HCT116 (cell line): ENCODE measurements around the gene STK32C. TPM values are rescaled to one million over a fixed set of nuclear protein-coding genes. Genes with fewer than 3 reads are reported as not detected.

ENCODE experiments used
- ATAC-seq: fragments of 200-7000 bp; cut with Tn5 transposase; 2 replicates; pipeline ENCODE4 v1.9.1; 2020; ENCODE audit warnings: mild to moderate bottlenecking, moderate library complexity
- BruUV-seq: library from RNA; stranded (reverse); fragments of 400-500 nt; replicated peaks from 2 replicates; lab custom pipeline; 2021; lab: Mats Ljungman, UMichigan
- CTCF ChIA-PET: fragments of 300-600 bp; sonication (Branson Sonifier 250); formaldehyde crosslinking; loops from one replicate; lab custom pipeline; 2021; ENCODE audit warnings: antibody characterized with exemption; lab: Charles Lee
- POLR2A ChIA-PET: fragments of 300-600, 350-600 bp; sonication (Branson Sonifier 250); formaldehyde crosslinking; loops from one replicate; lab custom pipeline; 2021; ENCODE audit warnings: antibody characterized with exemption; lab: Charles Lee
- RAD21 ChIA-PET, 2 experiments: fragments of 300-600 bp; sonication (Branson Sonifier 250); formaldehyde crosslinking; loops; one replicate each; lab custom pipeline; 2023; ENCODE audit warnings: low total read pairs in 2 of 2; ENCODE audit not compliant: uncharacterized antibody in 2 of 2, unreplicated experiment in 2 of 2, low non-redundant PET in 1 of 2; lab: Charles Lee
- DNase-seq: peaks from one replicate; pipeline ENCODE4 v3.0.0-alpha.2; 2010; ENCODE audit warnings: low read depth, low spot score
- H2AFZ ChIP-seq: fragments of 200-600 bp; shearing (Covaris generic), sonication (generic); 2 replicates; pipeline ENCODE4 v1.6.1; 2017; ENCODE audit warnings: low read depth, mixed run types, mixed read lengths, antibody characterized with exemption, low read length; ENCODE audit not compliant: poor library complexity, severe bottlenecking
- H3K27ac ChIP-seq: 2 replicates; pipeline ENCODE4 v1.5.1; 2012; ENCODE audit warnings: low read depth, low read length
- H3K27me3 ChIP-seq: fragments of 200-600 bp; sonication (generic); 2 replicates; pipeline ENCODE4 v1.6.1; 2016; ENCODE audit warnings: mixed run types, low read length, mixed read lengths; ENCODE audit not compliant: insufficient read depth
- H3K36me3 ChIP-seq, 2 experiments: fragments of 200-500 bp in 1 of 2; fragments of 200-600 bp in 1 of 2; sonication (Bioruptor generic) in 1 of 2; sonication (generic) in 1 of 2; 2 replicates each; pipeline versions ENCODE4 v1.5.1 to v1.6.1; 2014 to 2016; ENCODE audit warnings: low read length in 2 of 2, inconsistent platforms in 1 of 2, mixed read lengths in 1 of 2, mixed run types in 1 of 2; ENCODE audit not compliant: insufficient read depth in 2 of 2, control insufficient read depth in 1 of 2
- H3K4me1 ChIP-seq, 2 experiments: fragments of 200-600 bp in 1 of 2; sonication (generic) in 1 of 2; 2 replicates each; pipeline versions ENCODE4 v1.5.1 to v1.6.1; 2012 to 2017; ENCODE audit warnings: low read length in 2 of 2, inconsistent platforms in 1 of 2, mild to moderate bottlenecking in 1 of 2, mixed read lengths in 1 of 2, mixed run types in 1 of 2, moderate library complexity in 1 of 2; ENCODE audit not compliant: insufficient read depth in 2 of 2, control insufficient read depth in 1 of 2
- H3K4me2 ChIP-seq: fragments of 200-600 bp; sonication (generic); 2 replicates; pipeline ENCODE4 v1.6.1; 2017; ENCODE audit warnings: mixed run types, low read length, mixed read lengths
- H3K4me3 ChIP-seq, 2 experiments: fragments of 200-600 bp in 1 of 2; sonication (generic) in 1 of 2; replicated peaks in 1 of 2; 2 replicates each; pipeline ENCODE4 v1.5.1; 2011 to 2016; ENCODE audit warnings: low read length in 2 of 2, control low read depth in 1 of 2, low read depth in 1 of 2, mild to moderate bottlenecking in 1 of 2, mixed read lengths in 1 of 2, mixed run types in 1 of 2
- H3K79me2 ChIP-seq: fragments of 200-600 bp; sonication (generic); 2 replicates; pipeline ENCODE4 v1.6.1; 2017; ENCODE audit warnings: mild to moderate bottlenecking, mixed run types, low read length, moderate library complexity, mixed read lengths; ENCODE audit not compliant: insufficient read depth
- H3K9ac ChIP-seq: fragments of 200-600 bp; sonication (generic); 2 replicates; pipeline ENCODE4 v1.6.1; 2016; ENCODE audit warnings: low read length, mixed read lengths
- H3K9me2 ChIP-seq: fragments of 200-600 bp; sonication (generic), shearing (Covaris generic); 2 replicates; pipeline ENCODE4 v1.6.1; 2017; ENCODE audit warnings: mixed run types, mild to moderate bottlenecking, moderate library complexity; ENCODE audit not compliant: insufficient read depth
- H3K9me3 ChIP-seq, 2 experiments: fragments of 200-500 bp in 1 of 2; fragments of 200-600 bp in 1 of 2; sonication (Bioruptor generic) in 1 of 2; sonication (generic) in 1 of 2; 2 replicates each; pipeline ENCODE4 v1.6.1; 2014 to 2017; ENCODE audit warnings: low read length in 2 of 2, mixed read lengths in 2 of 2, inconsistent platforms in 1 of 2, low read depth in 1 of 2, mild to moderate bottlenecking in 1 of 2, mixed run types in 1 of 2, moderate library complexity in 1 of 2; ENCODE audit not compliant: control insufficient read depth in 1 of 2, insufficient read depth in 1 of 2
- H4K20me1 ChIP-seq: fragments of 200-600 bp; sonication (generic), shearing (Covaris generic); 2 replicates; pipeline ENCODE4 v1.6.1; 2017; ENCODE audit warnings: mixed run types, mild to moderate bottlenecking, moderate library complexity; ENCODE audit not compliant: insufficient read depth
- EGR1 ChIP-seq: IDR thresholded peaks from 2 replicates; pipeline ENCODE4 v1.6.1; 2012; ENCODE audit warnings: low read depth
- ELF1 ChIP-seq: IDR thresholded peaks from 2 replicates; pipeline ENCODE4 v1.6.1; 2012; ENCODE audit warnings: low read depth, borderline replicate concordance
- EZH2phosphoT487 ChIP-seq: fragments of 200-600 bp; IDR thresholded peaks from 2 replicates; pipeline ENCODE4 v1.6.1; 2018; ENCODE audit warnings: antibody characterized with exemption, borderline replicate concordance
- FOSL1 ChIP-seq: IDR thresholded peaks from 2 replicates; pipeline ENCODE4 v1.6.1; 2012; ENCODE audit warnings: low read depth
- MAX ChIP-seq: IDR thresholded peaks from 2 replicates; pipeline ENCODE4 v1.6.1; 2012
- POLR2AphosphoS5 ChIP-seq: IDR thresholded peaks from 2 replicates; pipeline ENCODE4 v1.6.1; 2011; ENCODE audit warnings: mild to moderate bottlenecking, low read depth, low read length, moderate library complexity
- REST ChIP-seq: IDR thresholded peaks from 2 replicates; pipeline ENCODE4 v1.6.1; 2012; ENCODE audit warnings: low read depth
- SRF ChIP-seq: IDR thresholded peaks from 2 replicates; pipeline ENCODE4 v1.6.1; 2012; ENCODE audit warnings: low read depth
- TCF7L2 ChIP-seq: IDR thresholded peaks from 2 replicates; pipeline ENCODE4 v1.7.0; 2011; ENCODE audit warnings: borderline replicate concordance, inconsistent platforms; ENCODE audit not compliant: insufficient read depth, insufficient read length; ENCODE audit errors: extremely low read depth
- YY1 ChIP-seq: IDR thresholded peaks from 2 replicates; pipeline ENCODE4 v1.6.1; 2011; ENCODE audit warnings: low read length, low read depth, moderate library complexity, mild to moderate bottlenecking; ENCODE audit not compliant: insufficient replicate concordance; ENCODE audit errors: extremely low read depth
- ZBTB33 ChIP-seq: IDR thresholded peaks from 2 replicates; pipeline ENCODE4 v1.6.1; 2011; ENCODE audit warnings: mild to moderate bottlenecking, low read length, moderate library complexity; ENCODE audit not compliant: insufficient replicate concordance; ENCODE audit errors: extremely low read depth
- ZFX ChIP-seq: fragments of 450-650 bp; IDR thresholded peaks from 2 replicates; pipeline ENCODE4 v1.6.1; 2017
- ZNF274 ChIP-seq: fragments of 200-500 bp; sonication (Bioruptor generic); IDR thresholded peaks from 2 replicates; pipeline ENCODE4 v1.6.1; 2014; ENCODE audit warnings: mild to moderate bottlenecking, low read depth, low read length, inconsistent platforms
- intact Hi-C: fragments of 100-400 bp; cut with micrococcal nuclease; formaldehyde crosslinking; loops from 2 replicates; pipeline ENCODE4 v1.10.0; 2022
- total RNA-seq: library from RNA; stranded (reverse); gene quantifications from one replicate; pipeline ENCODE4 v1.2.1, GENCODE V29; 2021; ENCODE audit not compliant: unreplicated experiment

STK32C gene
- total RNA-seq, 1 experiment from 2014 or later: 29.7 TPM

GRCh38 chr10:132211246-132211645 lies 96.5 kb downstream of the STK32C start:
- BruUV-seq: no TSS peak
- ATAC-seq (no peak), DNase-seq (no peak)
- Histone ChIP-seq H3K36me3 (no peaks in the 10 kb centered on the region), H3K27me3 (no peaks in the 10 kb centered on the region), H2AFZ (no peak overlapping the region), H3K9ac (no peak overlapping the region), H4K20me1 (no peaks in the 10 kb centered on the region), H3K9me3 (no peaks in the 10 kb centered on the region), H3K27ac (no peak overlapping the region), H3K4me1 (no peaks in the 10 kb centered on the region), H3K9me2 (no peaks in the 10 kb centered on the region), H3K4me2 (no peak overlapping the region), H3K79me2 (no peaks in the 10 kb centered on the region), H3K4me3 (no peak overlapping the region)
- intact Hi-C loops: no loop called here
- ChIA-PET RAD21 (no interaction called here), POLR2A (no interaction called here), CTCF (no interaction called here)
- TF ChIP-seq EZH2phosphoT487 (no peak), ZNF274 (no peak), EGR1 (no peak), ZFX (no peak), ELF1 (no peak), REST (no peak), TCF7L2 (no peak), MAX (no peak), YY1 (no peak), SRF (no peak), ZBTB33 (no peak), POLR2AphosphoS5 (no peak), FOSL1 (no peak)
